ENCODE data around the gene ZNF782.
"Not testable (repeated sequence)": the region's sequence is repeated elsewhere in the genome, so short reads cannot be mapped to it uniquely, and the experiment has no call there.

The ZNF782 gene

DNA sequence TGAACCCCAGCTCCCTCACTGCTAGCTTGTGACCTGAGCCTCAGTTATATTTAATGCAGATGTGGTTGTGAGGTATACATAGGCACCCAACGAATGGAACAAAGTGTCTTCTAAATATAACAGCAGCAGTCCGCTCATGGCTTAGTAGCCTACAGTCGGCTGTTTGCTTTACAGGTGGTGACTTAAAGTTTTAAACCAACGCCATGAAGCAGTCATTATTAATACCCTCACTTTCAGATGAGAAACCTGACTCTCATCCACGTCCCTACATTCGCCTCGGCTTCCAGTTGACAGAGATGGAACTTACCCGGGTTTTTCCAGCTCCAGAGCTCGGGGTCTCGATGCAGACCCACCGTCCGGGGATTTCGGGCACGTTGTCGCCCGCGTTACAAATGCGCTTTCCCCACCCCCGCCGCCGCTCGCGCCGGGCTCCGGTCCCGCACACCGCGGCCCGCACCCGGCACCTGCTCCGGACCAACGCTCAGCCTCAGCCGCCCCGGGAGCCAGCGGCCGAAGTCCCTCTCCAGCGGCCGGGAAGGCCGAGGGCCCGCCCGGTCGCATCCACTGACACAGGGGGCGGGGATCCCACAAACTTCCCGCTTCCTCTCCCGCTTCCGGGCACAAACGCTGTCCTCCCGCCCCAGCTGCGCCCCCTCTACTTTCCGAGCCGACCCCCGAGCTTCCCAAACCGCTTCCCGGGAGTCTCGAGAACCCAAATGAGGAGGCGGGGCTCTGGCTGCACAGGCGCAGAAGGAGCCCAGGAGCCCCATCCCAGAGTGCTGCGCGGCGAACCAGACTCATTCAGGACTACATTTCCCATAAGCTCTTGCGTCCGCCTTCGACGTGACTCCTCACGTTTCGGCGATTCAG lies at the start of gene ZNF782:
Gene ZNF782, minus strand, starts transcription at position 734 of the 870 bp plus-strand sequence. CDS start 2,553 bp downstream, outside the sequence.
- Histone ChIP-seq H3K9ac (ENCODE audit: low read depth in 1 of 2, low read length in 2 of 2) (peak within 1 kb of the TSS; percentile 73 to 80), H3K36me3 (ENCODE audit: control insufficient read depth in 2 of 2, insufficient read depth in 2 of 2, low read length in 2 of 2) (no peaks in the 10 kb centered on the region), H3K27ac (ENCODE audit: low read depth in 2 of 2, low read length in 2 of 2) (peak within 1 kb of the TSS; percentile 57 to 64), H3K4me3 (ENCODE audit: low read length in 2 of 2) (peak within 1 kb of the TSS; percentile 88 to 90), H3K4me1 (ENCODE audit: control insufficient read depth in 2 of 2, insufficient read depth in 2 of 2, low read length in 2 of 2) (peaks cover 9 to 14% of the 10 kb centered on the region in 2 donors), H3K9me3 (ENCODE audit: control insufficient read depth in 2 of 2, low read length in 2 of 2) (no peaks in the 10 kb centered on the region), H3K27me3 (ENCODE audit: control insufficient read depth in 2 of 2, insufficient read depth in 2 of 2, low read length in 2 of 2) (no peaks in the 10 kb centered on the region)

DNA sequence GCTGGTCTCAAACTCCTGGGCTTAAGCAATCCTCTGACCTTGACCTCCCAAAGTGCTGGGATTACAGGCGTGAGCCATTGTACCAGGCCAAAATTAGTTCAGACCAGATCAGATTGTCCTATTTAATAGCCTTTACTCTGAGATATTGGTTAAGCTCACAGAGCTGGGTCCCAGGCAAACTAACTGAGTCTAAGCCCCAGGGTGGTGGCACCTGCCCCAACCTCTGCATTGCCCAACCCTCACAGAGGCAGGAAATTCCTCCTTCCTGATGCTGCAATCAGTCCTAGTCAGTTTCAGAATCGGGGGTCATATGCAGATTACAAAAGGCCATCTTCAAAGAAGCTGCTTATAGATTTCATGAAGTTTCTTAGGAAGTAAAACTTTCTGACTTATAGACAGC lies 45.7 kb upstream of the ZNF782 start:
- not testable (repeated sequence) for H3K9me3 ChIP-seq (ENCODE audit: control insufficient read depth in 2 of 2, low read length in 2 of 2); H3K4me1 ChIP-seq (ENCODE audit: control insufficient read depth in 2 of 2, insufficient read depth in 2 of 2, low read length in 2 of 2); H3K4me3 ChIP-seq (ENCODE audit: low read length in 2 of 2); H3K27me3 ChIP-seq (ENCODE audit: control insufficient read depth in 2 of 2, insufficient read depth in 2 of 2, low read length in 2 of 2); H3K27ac ChIP-seq (ENCODE audit: low read depth in 2 of 2, low read length in 2 of 2); H3K9ac ChIP-seq (ENCODE audit: low read depth in 1 of 2, low read length in 2 of 2)
- H3K36me3 ChIP-seq (ENCODE audit: control insufficient read depth in 2 of 2, insufficient read depth in 2 of 2, low read length in 2 of 2): peaks cover 9 to 11% of the 10 kb centered on the region in 2 donors

- Histone ChIP-seq H3K36me3 (ENCODE audit: control insufficient read depth in 2 of 2, insufficient read depth in 2 of 2, low read length in 2 of 2) (peaks cover 8 to 9% of the 10 kb centered on the region in 2 donors), H3K27me3 (ENCODE audit: control insufficient read depth in 2 of 2, insufficient read depth in 2 of 2, low read length in 2 of 2) (no peaks in the 10 kb centered on the region), H3K9me3 (ENCODE audit: control insufficient read depth in 2 of 2, low read length in 2 of 2) (no peaks in the 10 kb centered on the region), H3K4me3 (ENCODE audit: low read length in 2 of 2) (no peak overlapping the region), H3K4me1 (ENCODE audit: control insufficient read depth in 2 of 2, insufficient read depth in 2 of 2, low read length in 2 of 2) (no peaks in the 10 kb centered on the region), H3K27ac (ENCODE audit: low read depth in 2 of 2, low read length in 2 of 2) (no peak overlapping the region), H3K9ac (ENCODE audit: low read depth in 1 of 2, low read length in 2 of 2) (no peak overlapping the region)
Measured at GRCh38 chr9:96892131-96892530, 37.8 kb upstream of the ZNF782 start.

GRCh38 chr9:96888591-96888990 lies 34.3 kb upstream of the ZNF782 start:
- H3K4me1 ChIP-seq (ENCODE audit: control insufficient read depth in 2 of 2, insufficient read depth in 2 of 2, low read length in 2 of 2): no peaks in the 10 kb centered on the region
- no peaks in the 10 kb centered on the region for H3K36me3 ChIP-seq (ENCODE audit: control insufficient read depth in 2 of 2, insufficient read depth in 2 of 2, low read length in 2 of 2)
- no peak overlapping the region for H3K4me3 ChIP-seq (ENCODE audit: low read length in 2 of 2)
- H3K9me3 ChIP-seq (ENCODE audit: control insufficient read depth in 2 of 2, low read length in 2 of 2): no peaks in the 10 kb centered on the region
- no peaks in the 10 kb centered on the region for H3K27me3 ChIP-seq (ENCODE audit: control insufficient read depth in 2 of 2, insufficient read depth in 2 of 2, low read length in 2 of 2)
- H3K27ac ChIP-seq (ENCODE audit: low read depth in 2 of 2, low read length in 2 of 2): no peak overlapping the region
- no peak overlapping the region for H3K9ac ChIP-seq (ENCODE audit: low read depth in 1 of 2, low read length in 2 of 2)

DNA sequence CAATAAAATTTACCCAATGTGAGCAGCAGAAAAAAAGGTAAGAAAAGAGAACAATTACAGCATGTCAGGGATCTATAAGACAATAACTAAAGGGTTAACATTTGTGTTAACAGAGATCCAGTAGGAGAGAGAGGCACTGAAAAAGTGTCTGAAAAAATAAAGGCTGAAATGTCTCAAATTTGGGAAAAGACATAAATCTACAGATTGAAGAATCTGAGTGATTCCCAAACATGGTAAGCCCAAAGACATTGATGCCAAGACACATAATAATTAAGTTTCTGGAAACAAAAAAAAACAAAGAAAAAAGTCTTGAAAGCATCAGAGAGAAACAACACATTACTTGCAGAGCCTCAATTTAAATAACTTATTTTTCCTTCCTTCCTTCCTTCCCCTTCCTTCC lies 31.1 kb upstream of the ZNF782 start:
- H3K9ac ChIP-seq (ENCODE audit: low read depth in 1 of 2, low read length in 2 of 2): no peak overlapping the region
- no peaks in the 10 kb centered on the region for H3K36me3 ChIP-seq (ENCODE audit: control insufficient read depth in 2 of 2, insufficient read depth in 2 of 2, low read length in 2 of 2)
- H3K4me3 ChIP-seq (ENCODE audit: low read length in 2 of 2): no peak overlapping the region
- H3K4me1 ChIP-seq (ENCODE audit: control insufficient read depth in 2 of 2, insufficient read depth in 2 of 2, low read length in 2 of 2): no peaks in the 10 kb centered on the region
- no peak overlapping the region for H3K27ac ChIP-seq (ENCODE audit: low read depth in 2 of 2, low read length in 2 of 2)
- H3K27me3 ChIP-seq (ENCODE audit: control insufficient read depth in 2 of 2, insufficient read depth in 2 of 2, low read length in 2 of 2): no peaks in the 10 kb centered on the region
- no peaks in the 10 kb centered on the region for H3K9me3 ChIP-seq (ENCODE audit: control insufficient read depth in 2 of 2, low read length in 2 of 2)

DNA sequence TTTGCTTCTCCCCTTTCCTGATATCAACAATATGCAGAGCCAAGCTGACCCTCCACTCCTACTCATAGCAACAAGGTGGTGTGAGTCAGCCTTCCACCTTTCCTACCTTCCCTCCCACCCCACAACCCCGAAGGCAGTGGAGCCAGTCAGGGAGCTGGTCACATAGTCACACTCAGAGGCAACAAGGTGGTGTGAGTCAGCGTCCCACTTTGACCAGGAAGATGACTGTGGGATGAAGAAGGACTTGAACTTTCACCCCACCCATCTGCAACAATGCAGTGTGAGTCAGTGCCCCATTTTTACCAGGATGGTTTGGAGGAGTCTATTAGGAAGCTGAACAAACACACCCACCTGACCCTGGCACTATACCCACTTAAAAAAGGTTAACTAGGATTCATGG lies 30.1 kb upstream of the ZNF782 start:
- Histone ChIP-seq H3K36me3 (ENCODE audit: control insufficient read depth in 2 of 2, insufficient read depth in 2 of 2, low read length in 2 of 2) (no peaks in the 10 kb centered on the region), H3K27me3 (ENCODE audit: control insufficient read depth in 2 of 2, insufficient read depth in 2 of 2, low read length in 2 of 2) (no peaks in the 10 kb centered on the region), H3K27ac (ENCODE audit: low read depth in 2 of 2, low read length in 2 of 2) (no peak overlapping the region), H3K4me3 (ENCODE audit: low read length in 2 of 2) (no peak overlapping the region), H3K9ac (ENCODE audit: low read depth in 1 of 2, low read length in 2 of 2) (no peak overlapping the region), H3K9me3 (ENCODE audit: control insufficient read depth in 2 of 2, low read length in 2 of 2) (no peaks in the 10 kb centered on the region), H3K4me1 (ENCODE audit: control insufficient read depth in 2 of 2, insufficient read depth in 2 of 2, low read length in 2 of 2) (no peaks in the 10 kb centered on the region)

DNA sequence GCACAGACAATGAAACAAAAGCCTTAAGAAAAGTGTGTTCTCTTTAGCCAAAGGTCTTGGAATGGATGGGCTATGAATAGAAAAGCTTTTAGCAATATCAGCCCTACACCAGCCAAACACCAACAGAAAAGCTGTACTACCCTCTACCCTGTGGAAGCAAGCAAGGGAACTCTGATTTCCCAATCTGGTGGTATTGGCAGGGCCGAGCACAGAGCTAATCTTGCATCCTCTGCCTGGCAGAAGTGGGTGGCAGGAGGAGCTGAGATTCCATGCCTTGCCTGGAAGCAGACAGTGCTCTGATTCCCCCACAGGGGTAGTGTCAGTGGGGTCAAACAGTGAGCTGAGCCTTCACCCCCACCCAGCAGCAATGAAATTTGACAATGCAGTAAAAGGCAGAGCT lies 29.6 kb upstream of the ZNF782 start:
- Histone ChIP-seq H3K36me3 (ENCODE audit: control insufficient read depth in 2 of 2, insufficient read depth in 2 of 2, low read length in 2 of 2) (no peaks in the 10 kb centered on the region), H3K9me3 (ENCODE audit: control insufficient read depth in 2 of 2, low read length in 2 of 2) (no peaks in the 10 kb centered on the region), H3K27ac (ENCODE audit: low read depth in 2 of 2, low read length in 2 of 2) (no peak overlapping the region), H3K4me1 (ENCODE audit: control insufficient read depth in 2 of 2, insufficient read depth in 2 of 2, low read length in 2 of 2) (no peaks in the 10 kb centered on the region), H3K9ac (ENCODE audit: low read depth in 1 of 2, low read length in 2 of 2) (no peak overlapping the region), H3K27me3 (ENCODE audit: control insufficient read depth in 2 of 2, insufficient read depth in 2 of 2, low read length in 2 of 2) (no peaks in the 10 kb centered on the region), H3K4me3 (ENCODE audit: low read length in 2 of 2) (no peak overlapping the region)

GRCh38 chr9:96877269-96877668 lies 23.0 kb upstream of the ZNF782 start:
- peaks cover 4 to 10% of the 10 kb centered on the region in 2 donors for H3K4me1 ChIP-seq (ENCODE audit: control insufficient read depth in 2 of 2, insufficient read depth in 2 of 2, low read length in 2 of 2)
- no peak overlapping the region for H3K27ac ChIP-seq (ENCODE audit: low read depth in 2 of 2, low read length in 2 of 2)
- H3K4me3 ChIP-seq (ENCODE audit: low read length in 2 of 2): no peak overlapping the region
- no peaks in the 10 kb centered on the region for H3K36me3 ChIP-seq (ENCODE audit: control insufficient read depth in 2 of 2, insufficient read depth in 2 of 2, low read length in 2 of 2)
- no peaks in the 10 kb centered on the region for H3K9me3 ChIP-seq (ENCODE audit: control insufficient read depth in 2 of 2, low read length in 2 of 2)
- H3K9ac ChIP-seq (ENCODE audit: low read depth in 1 of 2, low read length in 2 of 2): no peak overlapping the region
- H3K27me3 ChIP-seq (ENCODE audit: control insufficient read depth in 2 of 2, insufficient read depth in 2 of 2, low read length in 2 of 2): peaks cover 0 to 5% of the 10 kb centered on the region in 2 donors

GRCh38 chr9:96875461-96876142 lies 21.3 kb upstream of the ZNF782 start:
- H3K9ac ChIP-seq (ENCODE audit: low read depth in 1 of 2, low read length in 2 of 2): peak overlapping the region; percentile 83 to 85
- peaks cover 0 to 5% of the 10 kb centered on the region in 2 donors for H3K27me3 ChIP-seq (ENCODE audit: control insufficient read depth in 2 of 2, insufficient read depth in 2 of 2, low read length in 2 of 2)
- no peaks in the 10 kb centered on the region for H3K36me3 ChIP-seq (ENCODE audit: control insufficient read depth in 2 of 2, insufficient read depth in 2 of 2, low read length in 2 of 2)
- peaks cover 4 to 10% of the 10 kb centered on the region in 2 donors for H3K4me1 ChIP-seq (ENCODE audit: control insufficient read depth in 2 of 2, insufficient read depth in 2 of 2, low read length in 2 of 2)
- H3K27ac ChIP-seq (ENCODE audit: low read depth in 2 of 2, low read length in 2 of 2): peak overlapping the region; percentile 87 to 91
- peak overlapping the region; percentile 74 to 78 for H3K4me3 ChIP-seq (ENCODE audit: low read length in 2 of 2)
- H3K9me3 ChIP-seq (ENCODE audit: control insufficient read depth in 2 of 2, low read length in 2 of 2): no peaks in the 10 kb centered on the region

DNA sequence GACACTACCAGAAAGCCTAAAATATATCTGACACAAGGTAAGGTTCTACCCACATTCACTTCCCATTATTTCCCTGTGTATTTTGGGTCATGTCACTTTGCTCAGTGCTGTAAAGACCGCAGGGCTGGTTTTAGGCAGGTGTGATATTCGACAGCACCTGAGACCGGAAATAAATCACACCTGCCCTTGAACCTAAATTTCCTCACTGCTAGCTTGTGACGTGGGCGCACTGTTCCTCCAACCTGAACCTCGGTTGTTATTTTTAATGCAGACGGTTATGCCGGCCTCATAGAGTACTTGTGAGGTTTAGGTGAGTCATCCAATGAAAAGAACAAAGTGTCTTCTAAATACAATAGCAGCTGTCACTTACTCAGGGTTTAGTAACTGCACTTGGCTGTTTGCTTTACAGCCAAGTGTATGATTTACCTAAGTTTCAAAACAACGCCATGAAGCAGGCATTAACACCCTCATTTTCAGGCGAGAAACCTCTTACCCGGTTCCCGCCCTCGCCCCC lies 20.7 kb upstream of the ZNF782 start:
- no peaks in the 10 kb centered on the region for H3K9me3 ChIP-seq (ENCODE audit: control insufficient read depth in 2 of 2, low read length in 2 of 2)
- H3K4me3 ChIP-seq (ENCODE audit: low read length in 2 of 2): peak overlapping the region; percentile 74 to 78
- H3K27me3 ChIP-seq (ENCODE audit: control insufficient read depth in 2 of 2, insufficient read depth in 2 of 2, low read length in 2 of 2): peaks cover 0 to 5% of the 10 kb centered on the region in 2 donors
- H3K9ac ChIP-seq (ENCODE audit: low read depth in 1 of 2, low read length in 2 of 2): peak overlapping the region; percentile 83 to 85
- no peaks in the 10 kb centered on the region for H3K36me3 ChIP-seq (ENCODE audit: control insufficient read depth in 2 of 2, insufficient read depth in 2 of 2, low read length in 2 of 2)
- peaks cover 4 to 10% of the 10 kb centered on the region in 2 donors for H3K4me1 ChIP-seq (ENCODE audit: control insufficient read depth in 2 of 2, insufficient read depth in 2 of 2, low read length in 2 of 2)
- peak overlapping the region; percentile 87 to 91 for H3K27ac ChIP-seq (ENCODE audit: low read depth in 2 of 2, low read length in 2 of 2)

Data from mucosa of rectum (tissue), 2 donors.